Eye (tissue), 1 donor: Measurements from ENCODE around the gene ANKRD23.

Experiments used
- DNase-seq: peaks from one replicate; pipeline ENCODE4 v3.0.0-alpha.2; 2015

ANKRD23 gene

GRCh38 chr2:96835830-96836229 lies 8.0 kb downstream of the ANKRD23 start:
- DNase-seq: no peak

- DNase-seq: peak; percentile 93
Observed at GRCh38 chr2:96832754-96833507, 10.9 kb downstream of the ANKRD23 start.

- DNase-seq: no peak
Observed at GRCh38 chr2:96832408-96832753, 11.4 kb downstream of the ANKRD23 start.

- DNase-seq: no peak
Observed at GRCh38 chr2:96831679-96832078, 12.1 kb downstream of the ANKRD23 start.

- no peak for DNase-seq
Observed at GRCh38 chr2:96830044-96830562, 13.7 kb downstream of the ANKRD23 start.

GRCh38 chr2:96828874-96829273 lies 14.9 kb downstream of the ANKRD23 start:
- DNase-seq: no peak

- DNase-seq: no peak
Observed at GRCh38 chr2:96828436-96828835, 15.4 kb downstream of the ANKRD23 start.

- no peak for DNase-seq
Observed at GRCh38 chr2:96826546-96827278, 17.1 kb downstream of the ANKRD23 start.

GRCh38 chr2:96825057-96825456 lies 18.8 kb downstream of the ANKRD23 start:
- no peak for DNase-seq

GRCh38 chr2:96824079-96824870 lies 19.5 kb downstream of the ANKRD23 start:
- no peak for DNase-seq

- DNase-seq: no peak
Observed at GRCh38 chr2:96823198-96823597, 20.6 kb downstream of the ANKRD23 start.

- DNase-seq: no peak
Observed at GRCh38 chr2:96822786-96823185, 21.0 kb downstream of the ANKRD23 start.

GRCh38 chr2:96821113-96821675 lies 22.6 kb downstream of the ANKRD23 start:
- DNase-seq: no peak

GRCh38 chr2:96819876-96820511 lies 23.8 kb downstream of the ANKRD23 start:
- no peak for DNase-seq

- DNase-seq: no peak
Observed at GRCh38 chr2:96819128-96819875, 24.5 kb downstream of the ANKRD23 start.

GRCh38 chr2:96817882-96818281 lies 25.9 kb downstream of the ANKRD23 start:
- DNase-seq: no peak

GRCh38 chr2:96816836-96817702 lies 26.8 kb downstream of the ANKRD23 start:
- DNase-seq: peak; percentile 49

GRCh38 chr2:96816127-96816835 lies 27.5 kb downstream of the ANKRD23 start, which contains the start of gene CNNM3:
Gene CNNM3, plus strand, starts transcription at chr2:96816268. Its CDS starts 10 bp downstream, at chr2:96816278.
- peak; percentile 98 for DNase-seq

GRCh38 chr2:96815326-96816126 lies 28.3 kb downstream of the ANKRD23 start:
- peak; percentile 64 for DNase-seq
